DOHH2 (cell line): ENCODE data around the gene TAP2.
"Not testable (repeated sequence)": the region's sequence is repeated elsewhere in the genome, so short reads cannot be mapped to it uniquely, and the experiment has no call there.

Source experiments
- H3F3A ChIP-seq: fragments of 200-600 bp; sonication (generic), shearing (Covaris generic); 2 replicates; pipeline ENCODE4 v1.6.0; 2016; ENCODE audit warnings: antibody characterized with exemption, mild to moderate bottlenecking; ENCODE audit not compliant: control insufficient read depth, insufficient read depth
- H3K27ac ChIP-seq: fragments of 200-600 bp; sonication (generic); 2 replicates; pipeline ENCODE4 v1.5.1; 2014; ENCODE audit warnings: low read depth, mild to moderate bottlenecking, low read length, moderate library complexity
- H3K27me3 ChIP-seq: fragments of 200-600 bp; sonication (generic); 2 replicates; pipeline ENCODE4 v1.6.1; 2014; ENCODE audit warnings: mild to moderate bottlenecking, low read length, mixed read lengths; ENCODE audit not compliant: control insufficient read depth
- H3K36me3 ChIP-seq: fragments of 200-600 bp; sonication (generic); 2 replicates; pipeline ENCODE4 v1.6.1; 2014; ENCODE audit warnings: mild to moderate bottlenecking, low read length, moderate library complexity, mixed read lengths; ENCODE audit not compliant: control insufficient read depth
- H3K4me1 ChIP-seq: fragments of 200-600 bp; sonication (generic); 2 replicates; pipeline ENCODE4 v1.6.1; 2014; ENCODE audit warnings: mild to moderate bottlenecking, low read length, mixed read lengths; ENCODE audit not compliant: control insufficient read depth
- H3K4me2 ChIP-seq: fragments of 200-600 bp; sonication (generic); 2 replicates; pipeline ENCODE4 v1.6.0; 2014; ENCODE audit warnings: mild to moderate bottlenecking, low read length, moderate library complexity
- H3K4me3 ChIP-seq: fragments of 200-600 bp; sonication (generic); 2 replicates; pipeline ENCODE4 v1.5.1; 2014; ENCODE audit warnings: mild to moderate bottlenecking, low read length, mixed read lengths
- H3K79me2 ChIP-seq: fragments of 200-600 bp; sonication (generic); 2 replicates; pipeline ENCODE4 v1.6.1; 2014; ENCODE audit warnings: mild to moderate bottlenecking, low read length, mixed read lengths; ENCODE audit not compliant: control insufficient read depth
- H3K9me2 ChIP-seq: fragments of 200-600 bp; sonication (generic); replicated peaks from 2 replicates; pipeline ENCODE4 v1.6.1; 2014; ENCODE audit warnings: mild to moderate bottlenecking, low read length, mixed read lengths; ENCODE audit not compliant: control insufficient read depth
- H3K9me3 ChIP-seq: fragments of 200-600 bp; sonication (generic); 2 replicates; pipeline ENCODE4 v1.6.1; 2014; ENCODE audit warnings: antibody characterized with exemption, low read length, mixed read lengths; ENCODE audit not compliant: control insufficient read depth, insufficient read depth
- H4K20me1 ChIP-seq: fragments of 200-600 bp; sonication (generic); 2 replicates; pipeline ENCODE4 v1.6.0; 2014; ENCODE audit warnings: low read depth, mild to moderate bottlenecking, antibody characterized with exemption, low read length, moderate library complexity; ENCODE audit not compliant: control insufficient read depth, insufficient read depth
- CTCF ChIP-seq: fragments of 200-600 bp; sonication (generic); IDR thresholded peaks from one replicate; pipeline ENCODE4 v1.5.1; 2014; ENCODE audit warnings: antibody characterized with exemption, mild to moderate bottlenecking, low read depth, low read length; ENCODE audit not compliant: poor library complexity, severe bottlenecking
- EZH2phosphoT487 ChIP-seq: fragments of 200-600 bp; sonication (generic); IDR thresholded peaks from 2 replicates; pipeline ENCODE4 v1.6.1; 2017; ENCODE audit warnings: borderline replicate concordance, mild to moderate bottlenecking, antibody characterized with exemption, low read length, moderate library complexity, mixed read lengths

TAP2 gene

GRCh38 chr6:32885698-32886286 lies 47.3 kb upstream of the TAP2 start:
- Histone ChIP-seq H3K36me3 (no peaks in the 10 kb centered on the region), H3K4me1 (peaks cover 64% of the 10 kb centered on the region), H3K9me3 (no peaks in the 10 kb centered on the region), H3F3A (peaks cover 12% of the 10 kb centered on the region), H3K27me3 (no peaks in the 10 kb centered on the region), H3K4me2 (no peak overlapping the region), H3K9me2 (no peaks in the 10 kb centered on the region), H3K79me2 (no peaks in the 10 kb centered on the region), H4K20me1 (no peaks in the 10 kb centered on the region), H3K27ac (no peak overlapping the region), H3K4me3 (no peak overlapping the region)
- TF ChIP-seq CTCF (peak; percentile 72), EZH2phosphoT487 (no peak)

GRCh38 chr6:32883789-32884188 lies 45.2 kb upstream of the TAP2 start:
- no peaks in the 10 kb centered on the region for H3K79me2 ChIP-seq
- H3K4me1 ChIP-seq: peaks cover 60% of the 10 kb centered on the region
- no peaks in the 10 kb centered on the region for H3K27me3 ChIP-seq
- no peaks in the 10 kb centered on the region for H3K36me3 ChIP-seq
- TF ChIP-seq EZH2phosphoT487 (no peak), CTCF (no peak)
- no peak overlapping the region for H3K27ac ChIP-seq
- H3K4me2 ChIP-seq: no peak overlapping the region
- H3F3A ChIP-seq: peaks cover 12% of the 10 kb centered on the region; the same call in 1 of the 2 replicates
- H3K4me3 ChIP-seq: no peak overlapping the region
- no peaks in the 10 kb centered on the region for H4K20me1 ChIP-seq
- H3K9me3 ChIP-seq: no peaks in the 10 kb centered on the region
- no peaks in the 10 kb centered on the region for H3K9me2 ChIP-seq

- Histone ChIP-seq H3K4me1 (peaks cover 58% of the 10 kb centered on the region), H3K9me3 (no peaks in the 10 kb centered on the region), H3K4me2 (no peak overlapping the region), H3K27me3 (no peaks in the 10 kb centered on the region), H3K9me2 (no peaks in the 10 kb centered on the region), H4K20me1 (no peaks in the 10 kb centered on the region), H3K27ac (no peak overlapping the region), H3K36me3 (no peaks in the 10 kb centered on the region), H3K79me2 (no peaks in the 10 kb centered on the region), H3K4me3 (no peak overlapping the region), H3F3A (peaks cover 9% of the 10 kb centered on the region; the same call in 1 of the 2 replicates)
- TF ChIP-seq CTCF (no peak), EZH2phosphoT487 (no peak)
Observed at GRCh38 chr6:32882879-32883250, 44.3 kb upstream of the TAP2 start.

GRCh38 chr6:32880962-32881361 lies 42.4 kb upstream of the TAP2 start:
- not testable (repeated sequence) for H3K9me2 ChIP-seq, H3K79me2 ChIP-seq, H3K36me3 ChIP-seq, H3K27ac ChIP-seq, H3K9me3 ChIP-seq, H4K20me1 ChIP-seq, H3K27me3 ChIP-seq
- H3K4me1 ChIP-seq: peaks cover 49% of the 10 kb centered on the region
- peaks cover 12% of the 10 kb centered on the region; the same call in 1 of the 2 replicates for H3F3A ChIP-seq
- peak overlapping the region; percentile 36 for H3K4me2 ChIP-seq
- peak overlapping the region; percentile 5; the same call in 1 of the 2 replicates for H3K4me3 ChIP-seq
